T-helper 22 cell (primary cell): ENCODE data around the gene OAF.
"Not testable (repeated sequence)": the region's sequence is repeated elsewhere in the genome, so short reads cannot be mapped to it uniquely, and the experiment has no call there.

Experiments used
- DNase-seq: peaks from one replicate; pipeline ENCODE4 v3.0.0-alpha.2; 2020; ENCODE audit warnings: low read depth

The OAF gene

GRCh38 chr11:120273432-120273831 lies 62.6 kb downstream of the OAF start:
- no peak for DNase-seq

- DNase-seq = not testable (repeated sequence)
Measured at GRCh38 chr11:120273956-120274355, 63.1 kb downstream of the OAF start.

GRCh38 chr11:120279502-120279901 lies 68.7 kb downstream of the OAF start:
- DNase-seq = no peak
